ENCODE data around the gene RXFP4. TPM values are rescaled to one million over a fixed set of nuclear protein-coding genes. Genes with fewer than 3 reads are reported as not detected.
A peak's percentile ranks its signal among the peaks of the same experiment; 100 is the strongest.

The RXFP4 gene
- polyA plus RNA-seq, 1 donor (not counting 4 experiments of a cell fraction or from before 2014, with no cell fraction given), result not detected

DNA sequence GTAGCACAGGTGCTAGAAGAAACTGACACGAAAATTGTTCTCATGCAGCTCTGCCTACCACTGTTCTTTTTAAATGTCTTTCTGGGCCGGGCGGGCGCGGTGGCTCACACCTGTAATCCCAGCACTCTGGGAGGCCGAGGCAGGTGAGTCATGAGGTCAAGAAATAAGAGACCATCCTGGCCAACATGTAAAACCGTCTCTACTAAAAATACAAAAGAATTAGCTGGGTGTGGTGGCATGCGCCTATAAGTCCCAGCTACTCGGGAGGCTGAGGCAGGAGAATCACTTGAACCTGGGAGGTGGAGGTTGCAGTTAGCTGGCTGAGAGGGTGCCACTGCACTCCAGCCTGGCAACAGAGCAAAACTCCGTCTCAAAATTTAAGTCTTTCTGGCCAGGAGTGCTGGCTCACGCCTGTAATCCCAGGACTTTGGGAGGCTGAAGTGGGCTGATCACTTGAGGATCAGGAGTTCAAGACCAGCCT is 29.3 kb upstream of the RXFP4 start:
- dilution Hi-C loops (cut with MboI; ENCODE audit: extremely low pct_ligation_motif_present, low sequenced_read_pairs), result no loop called here
- FAIRE-seq (no peak), DNase-seq (ENCODE audit: low read depth, low spot score) (no peak)
- H3K79me2 ChIP-seq (ENCODE audit: control insufficient read depth, insufficient read depth, low read length), result peaks cover 7% of the 10 kb centered on the region
- no peak for TF ChIP-seq EZH2 (IDR thresholded peaks at IDR 0.05; ENCODE audit: low read length)
- H3K27me3 ChIP-seq (ENCODE audit: control insufficient read depth, extremely low read depth, insufficient read depth, low read length), result no peaks in the 10 kb centered on the region
- H4K20me1 ChIP-seq (ENCODE audit: control insufficient read depth, extremely low read depth, insufficient read depth, low read length), result no peaks in the 10 kb centered on the region
- H3K4me3 ChIP-seq (ENCODE audit: control insufficient read depth in 2 of 3, extremely low read depth in 1 of 3, insufficient read depth in 2 of 3, low read depth in 1 of 3, low read length in 3 of 3), result no peak overlapping the region
- no peaks in the 10 kb centered on the region for H3K9me1 ChIP-seq (ENCODE audit: control insufficient read depth, extremely low read depth, insufficient read depth, low read length)
- H3K4me1 ChIP-seq (ENCODE audit: control insufficient read depth, extremely low read depth, insufficient read depth, low read length), result peaks cover 18% of the 10 kb centered on the region
- H3K4me2 ChIP-seq (ENCODE audit: control insufficient read depth, extremely low read depth, insufficient read depth, low read depth, low read length), result peak overlapping the region; percentile 95
- H3K36me3 ChIP-seq (ENCODE audit: control insufficient read depth in 2 of 2, extremely low read depth in 1 of 2, insufficient read depth in 2 of 2, low read length in 2 of 2), result peaks cover 10 to 17% of the 10 kb centered on the region in 2 experiments
- H3K9me3 ChIP-seq (ENCODE audit: control insufficient read depth, low read depth, low read length), result no peaks in the 10 kb centered on the region
- H2AFZ ChIP-seq (ENCODE audit: control insufficient read depth, low read length), result no peak overlapping the region
- H3K27ac ChIP-seq (ENCODE audit: control insufficient read depth, insufficient read depth, low read length), result peak overlapping the region; percentile 70
- H3K9ac ChIP-seq (ENCODE audit: control insufficient read depth, extremely low read depth, insufficient read depth, low read length), result no peak overlapping the region

DNA sequence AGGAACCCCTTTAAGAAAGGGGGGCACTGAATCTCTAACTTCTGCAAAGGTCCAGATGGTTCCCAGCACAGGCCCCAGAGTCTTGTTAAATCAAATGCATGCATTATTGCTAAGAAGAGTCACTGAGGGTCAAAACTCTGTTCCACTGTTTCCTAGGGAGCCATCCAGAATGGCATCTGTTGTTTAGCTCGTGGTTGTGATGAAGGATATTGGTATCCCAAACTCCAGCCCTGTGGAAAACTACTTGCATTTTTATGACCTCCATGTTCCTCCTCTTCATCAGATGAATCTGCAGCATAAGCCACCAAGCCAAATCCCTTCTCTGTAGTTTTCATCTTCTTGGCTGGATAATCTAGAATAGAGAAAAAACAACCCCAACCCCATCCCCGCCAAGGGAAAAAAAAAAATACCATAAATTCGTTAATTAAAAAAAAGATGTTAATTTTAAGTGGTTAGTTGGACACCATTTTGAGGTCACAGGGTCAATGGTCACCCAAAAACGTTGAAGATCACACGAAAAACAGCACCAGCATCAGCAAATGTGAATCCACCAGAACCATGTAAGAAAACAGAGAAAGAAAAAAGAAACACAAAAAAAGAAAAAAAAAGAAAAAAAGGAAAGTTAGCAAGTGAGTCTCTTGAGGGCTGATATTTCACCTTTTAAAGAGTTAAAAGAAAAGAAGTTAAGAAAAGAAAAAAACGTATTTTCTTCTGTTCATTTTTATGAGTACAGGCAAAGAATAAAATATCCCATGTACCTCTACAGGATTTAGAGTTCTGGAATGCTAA is 27.3 kb upstream of the RXFP4 start:
- dilution Hi-C loops (cut with MboI; ENCODE audit: extremely low pct_ligation_motif_present, low sequenced_read_pairs), result no loop called here
- no peaks in the 10 kb centered on the region for H3K9me1 ChIP-seq (ENCODE audit: control insufficient read depth, extremely low read depth, insufficient read depth, low read length)
- no peak overlapping the region for H3K4me2 ChIP-seq (ENCODE audit: control insufficient read depth, extremely low read depth, insufficient read depth, low read depth, low read length)

More for the DNA sequence above, 27.3 kb upstream of the RXFP4 start:
- Histone ChIP-seq H3K4me3 (ENCODE audit: control insufficient read depth in 2 of 3, extremely low read depth in 1 of 3, insufficient read depth in 2 of 3, low read depth in 1 of 3, low read length in 3 of 3) (no peak overlapping the region), H3K36me3 (ENCODE audit: control insufficient read depth in 2 of 2, extremely low read depth in 1 of 2, insufficient read depth in 2 of 2, low read length in 2 of 2) (peaks cover 15 to 30% of the 10 kb centered on the region in 2 experiments), H3K79me2 (ENCODE audit: control insufficient read depth, insufficient read depth, low read length) (peaks cover 4% of the 10 kb centered on the region), H3K4me1 (ENCODE audit: control insufficient read depth, extremely low read depth, insufficient read depth, low read length) (peaks cover 18% of the 10 kb centered on the region), H4K20me1 (ENCODE audit: control insufficient read depth, extremely low read depth, insufficient read depth, low read length) (no peaks in the 10 kb centered on the region), H3K27me3 (ENCODE audit: control insufficient read depth, extremely low read depth, insufficient read depth, low read length) (no peaks in the 10 kb centered on the region), H3K9ac (ENCODE audit: control insufficient read depth, extremely low read depth, insufficient read depth, low read length) (no peak overlapping the region), H2AFZ (ENCODE audit: control insufficient read depth, low read length) (no peak overlapping the region), H3K27ac (ENCODE audit: control insufficient read depth, insufficient read depth, low read length) (no peak overlapping the region), H3K9me3 (ENCODE audit: control insufficient read depth, low read depth, low read length) (no peaks in the 10 kb centered on the region)
- FAIRE-seq (no peak), DNase-seq (ENCODE audit: low read depth, low spot score) (no peak)
- TF ChIP-seq, protein P1, sequence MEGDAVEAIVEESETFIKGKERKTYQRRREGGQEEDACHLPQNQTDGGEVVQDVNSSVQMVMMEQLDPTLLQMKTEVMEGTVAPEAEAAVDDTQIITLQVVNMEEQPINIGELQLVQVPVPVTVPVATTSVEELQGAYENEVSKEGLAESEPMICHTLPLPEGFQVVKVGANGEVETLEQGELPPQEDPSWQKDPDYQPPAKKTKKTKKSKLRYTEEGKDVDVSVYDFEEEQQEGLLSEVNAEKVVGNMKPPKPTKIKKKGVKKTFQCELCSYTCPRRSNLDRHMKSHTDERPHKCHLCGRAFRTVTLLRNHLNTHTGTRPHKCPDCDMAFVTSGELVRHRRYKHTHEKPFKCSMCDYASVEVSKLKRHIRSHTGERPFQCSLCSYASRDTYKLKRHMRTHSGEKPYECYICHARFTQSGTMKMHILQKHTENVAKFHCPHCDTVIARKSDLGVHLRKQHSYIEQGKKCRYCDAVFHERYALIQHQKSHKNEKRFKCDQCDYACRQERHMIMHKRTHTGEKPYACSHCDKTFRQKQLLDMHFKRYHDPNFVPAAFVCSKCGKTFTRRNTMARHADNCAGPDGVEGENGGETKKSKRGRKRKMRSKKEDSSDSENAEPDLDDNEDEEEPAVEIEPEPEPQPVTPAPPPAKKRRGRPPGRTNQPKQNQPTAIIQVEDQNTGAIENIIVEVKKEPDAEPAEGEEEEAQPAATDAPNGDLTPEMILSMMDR (optimal IDR thresholded peaks at IDR 0.05 in 1 of 3, IDR thresholded peaks at IDR 0.05 in 1 of 3, conservative IDR thresholded peaks at IDR 0.05 in 1 of 3; ENCODE audit: extremely low read depth in 1 of 3, insufficient read depth in 2 of 3, low read length in 3 of 3), result no peak
- TF ChIP-seq EZH2 (IDR thresholded peaks at IDR 0.05; ENCODE audit: low read length), result no peak

Data from keratinocyte (primary cell).